Right lobe of liver (tissue), 4 donors: ENCODE measurements around the gene PLN.

Experiments
- CTCF ChIP-seq, 4 donors: fragments of 200-600 bp in 3 of 4; fragments of 450-650 bp in 1 of 4; IDR thresholded peaks; one replicate each; pipeline versions ENCODE4 v1.5.1 to v1.8.0; 2016 to 2022; ENCODE audit warnings: antibody characterized with exemption in 4 of 4, mild to moderate bottlenecking in 2 of 4
- POLR2A ChIP-seq: fragments of 450-650 bp; IDR thresholded peaks from one replicate; pipeline ENCODE4 v1.6.1; 2017; ENCODE audit warnings: antibody characterized with exemption, mild to moderate bottlenecking
- donor health status: DM: no; HTN: no; CAD: no.
- donor health status: DM: no; HTN: no; CAD: no.
- donor health status: DM: no; HTN: yes; CAD: no.

DNA sequence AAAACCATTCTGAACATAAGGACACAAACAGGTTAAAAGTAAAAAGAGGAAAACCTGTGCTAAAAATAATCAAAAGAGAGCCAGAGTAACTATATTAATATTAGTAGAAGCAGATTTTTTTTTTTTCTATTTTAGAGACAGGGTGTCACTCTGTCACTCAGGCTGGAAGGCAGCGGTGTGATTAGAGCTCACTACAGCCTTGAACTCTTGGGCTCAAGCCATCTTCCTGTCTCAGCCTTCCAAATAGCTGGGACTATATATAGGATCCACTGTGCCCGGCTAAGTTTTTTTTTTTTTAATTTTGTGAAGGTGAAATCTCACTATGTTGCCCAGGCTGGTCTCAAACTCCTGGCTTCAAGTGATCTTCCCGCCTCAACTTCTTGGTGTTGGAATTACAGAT, 33.4 kb upstream of the PLN start:
- TF ChIP-seq CTCF (IDR thresholded peaks at IDR 0.05) (no peak), POLR2A (no peak)
